Mononuclear cell (primary cell): ENCODE measurements around the gene LIN7A. TPM values are rescaled to one million over a fixed set of nuclear protein-coding genes. Genes with fewer than 3 reads are reported as not detected.

Source experiments
- H3K27me3 ChIP-seq: 2 replicates; pipeline ENCODE4 v1.6.0; 2011; ENCODE audit warnings: low read length, control low read depth; ENCODE audit not compliant: insufficient read depth
- H3K4me1 ChIP-seq: 2 replicates; pipeline ENCODE4 v1.5.1; 2011; ENCODE audit warnings: mild to moderate bottlenecking, low read length, control low read depth; ENCODE audit not compliant: insufficient read depth
- H3K4me3 ChIP-seq: 2 replicates; pipeline ENCODE4 v1.5.1; 2011; ENCODE audit warnings: mild to moderate bottlenecking, low read length, moderate library complexity
- H3K9me3 ChIP-seq: 2 replicates; pipeline ENCODE4 v1.5.1; 2011; ENCODE audit warnings: low read depth, mild to moderate bottlenecking, control low read depth, low read length
- total RNA-seq: library from RNA; depleted of rRNA; stranded (reverse); fragments of >200 nt; gene quantifications from one replicate; pipeline ENCODE4 v1.2.3, GENCODE V29; 2012

LIN7A gene
- total RNA-seq, 1 donor = 6.1 TPM

DNA sequence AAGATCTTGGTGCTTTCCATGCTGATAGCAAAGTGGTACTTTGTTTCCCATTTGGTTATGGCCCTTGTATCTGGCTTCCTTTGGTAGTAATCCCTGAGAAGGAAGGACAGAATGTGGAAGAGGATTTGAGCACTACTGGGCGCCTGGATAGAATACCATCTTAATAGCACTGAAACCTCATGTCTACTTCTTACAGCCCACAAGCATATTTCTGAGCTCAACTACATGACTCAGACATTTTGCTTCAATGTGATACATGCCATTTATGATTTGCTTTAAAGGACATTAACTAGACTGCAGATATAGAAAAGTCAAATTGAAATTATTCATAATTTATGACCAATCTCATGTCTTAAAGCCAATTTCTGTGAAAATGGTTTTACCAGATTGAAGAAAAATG lies 80.4 kb downstream of the LIN7A start:
- Histone ChIP-seq H3K4me3 (no peak overlapping the region), H3K27me3 (no peaks in the 10 kb centered on the region), H3K9me3 (no peaks in the 10 kb centered on the region), H3K4me1 (no peaks in the 10 kb centered on the region)

DNA sequence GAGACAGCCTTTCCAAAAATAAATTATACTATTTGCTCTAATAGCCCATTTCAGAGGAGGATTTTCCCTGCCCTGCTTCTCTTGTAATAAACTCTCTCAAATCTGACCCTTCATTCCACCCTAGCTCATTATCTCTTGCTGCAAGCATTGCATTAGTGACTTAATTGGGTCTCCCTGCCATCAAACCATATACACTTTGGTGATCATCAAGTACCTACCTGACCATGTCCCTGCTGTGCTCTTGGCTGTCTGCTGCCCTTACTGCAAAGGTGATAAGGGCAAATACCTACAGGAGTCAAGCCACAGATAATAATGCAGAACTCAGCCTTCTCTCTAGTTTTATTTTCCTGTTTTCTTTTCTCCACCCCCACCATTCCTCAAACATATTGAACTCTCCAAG lies 88.4 kb downstream of the LIN7A start:
- no peaks in the 10 kb centered on the region for H3K9me3 ChIP-seq
- H3K27me3 ChIP-seq = no peaks in the 10 kb centered on the region
- no peak overlapping the region for H3K4me3 ChIP-seq
- H3K4me1 ChIP-seq = no peaks in the 10 kb centered on the region

DNA sequence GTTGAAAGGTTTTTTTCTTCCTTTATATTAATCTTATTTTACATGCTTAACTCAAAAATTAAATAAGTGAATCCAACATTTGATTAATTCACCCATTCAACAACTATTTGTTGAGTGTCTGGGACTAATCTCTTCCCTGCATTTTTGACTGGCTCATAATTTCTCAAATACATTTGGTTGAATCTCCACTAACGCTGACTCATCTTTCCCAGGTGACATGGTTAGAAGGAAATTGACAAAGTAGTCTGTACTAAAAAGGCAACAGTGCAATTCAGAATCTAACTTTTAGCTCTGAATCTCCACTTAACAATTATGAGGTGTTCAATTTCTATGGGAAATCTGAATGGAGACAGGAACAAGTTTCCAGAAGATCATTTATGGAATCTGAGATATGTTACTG lies 88.9 kb downstream of the LIN7A start:
- Histone ChIP-seq H3K27me3 (no peaks in the 10 kb centered on the region), H3K4me3 (no peak overlapping the region), H3K9me3 (no peaks in the 10 kb centered on the region), H3K4me1 (no peaks in the 10 kb centered on the region)

DNA sequence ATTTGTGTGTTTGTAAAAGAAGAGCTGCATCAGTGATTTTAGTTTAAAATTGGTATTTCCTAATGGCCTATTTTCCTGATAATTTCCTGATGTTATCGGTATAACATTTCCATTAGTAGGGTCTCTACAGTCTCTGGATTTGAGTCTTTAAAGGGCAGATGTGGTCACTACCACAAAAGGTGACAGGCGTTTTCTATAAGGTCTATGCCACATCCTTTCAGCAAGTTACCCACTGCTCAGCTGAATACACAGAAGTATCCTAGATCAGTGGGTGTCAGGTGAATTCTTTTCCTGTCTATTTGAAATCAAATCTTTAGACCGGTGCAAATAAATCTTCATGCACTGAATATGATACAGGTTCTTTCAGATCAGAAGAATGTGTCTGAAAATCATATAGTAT lies 90.2 kb downstream of the LIN7A start:
- Histone ChIP-seq H3K9me3 (no peaks in the 10 kb centered on the region), H3K4me3 (no peak overlapping the region), H3K4me1 (no peaks in the 10 kb centered on the region), H3K27me3 (no peaks in the 10 kb centered on the region)

DNA sequence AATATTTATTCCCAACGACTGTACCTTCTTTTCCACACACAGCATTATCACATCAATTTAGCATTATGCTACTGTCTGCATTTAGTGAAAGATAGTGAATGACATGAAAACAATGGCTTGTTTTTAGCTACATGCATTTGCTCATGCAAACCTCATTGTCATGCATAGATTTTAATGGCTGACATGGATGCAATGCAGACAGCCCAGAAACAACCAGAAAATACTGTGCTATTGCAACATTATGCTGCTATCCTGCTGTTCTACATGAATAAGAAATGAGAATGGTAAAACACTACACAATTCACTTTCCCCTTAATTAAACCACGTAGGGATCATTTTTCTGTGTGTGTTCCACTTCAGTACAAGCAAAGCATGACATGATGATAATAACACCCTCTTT lies 90.8 kb downstream of the LIN7A start:
- H3K4me1 ChIP-seq = no peaks in the 10 kb centered on the region
- no peak overlapping the region for H3K4me3 ChIP-seq
- no peaks in the 10 kb centered on the region for H3K9me3 ChIP-seq
- no peaks in the 10 kb centered on the region for H3K27me3 ChIP-seq

DNA sequence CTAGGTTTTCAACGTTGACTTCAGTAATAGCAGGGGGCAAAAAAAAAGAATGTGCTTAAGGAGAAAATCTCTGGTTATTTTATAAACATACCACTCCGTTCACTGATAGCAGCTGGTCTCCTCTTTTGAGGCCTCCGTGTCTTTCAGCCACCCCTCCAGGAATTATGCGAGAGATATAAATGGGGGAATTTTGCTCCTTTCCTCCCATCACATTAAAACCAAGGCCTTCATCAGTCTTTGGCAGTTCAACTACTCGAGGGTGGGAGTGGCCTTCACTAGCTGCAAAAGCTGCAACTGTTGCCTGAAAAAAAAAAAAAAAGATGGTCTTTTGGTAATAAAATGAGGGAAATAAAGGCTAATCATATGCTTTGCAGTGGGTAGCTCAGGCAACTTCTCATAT lies 92.1 kb downstream of the LIN7A start:
- H3K27me3 ChIP-seq = no peaks in the 10 kb centered on the region
- H3K4me1 ChIP-seq = no peaks in the 10 kb centered on the region
- H3K9me3 ChIP-seq = no peaks in the 10 kb centered on the region
- no peak overlapping the region for H3K4me3 ChIP-seq

DNA sequence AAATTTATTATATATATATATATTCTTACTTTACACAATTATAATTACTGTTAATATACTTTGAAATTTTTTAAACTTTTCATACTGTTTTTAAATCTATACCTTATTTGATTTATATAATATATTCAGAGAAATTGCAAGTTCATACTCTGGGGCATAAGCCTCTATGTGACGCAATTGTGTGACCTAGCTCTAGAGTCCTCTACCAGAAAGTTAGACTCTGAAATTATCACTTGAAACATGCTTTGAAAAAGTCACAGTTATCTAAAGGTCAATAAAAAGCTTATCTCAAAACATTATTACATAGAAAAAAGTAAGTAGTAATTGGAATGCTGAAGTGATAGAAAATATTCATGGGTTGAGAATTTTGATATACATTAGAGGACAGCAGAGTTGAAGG lies 93.8 kb downstream of the LIN7A start:
- no peak overlapping the region for H3K4me3 ChIP-seq
- no peaks in the 10 kb centered on the region for H3K9me3 ChIP-seq
- H3K4me1 ChIP-seq = no peaks in the 10 kb centered on the region
- no peaks in the 10 kb centered on the region for H3K27me3 ChIP-seq

DNA sequence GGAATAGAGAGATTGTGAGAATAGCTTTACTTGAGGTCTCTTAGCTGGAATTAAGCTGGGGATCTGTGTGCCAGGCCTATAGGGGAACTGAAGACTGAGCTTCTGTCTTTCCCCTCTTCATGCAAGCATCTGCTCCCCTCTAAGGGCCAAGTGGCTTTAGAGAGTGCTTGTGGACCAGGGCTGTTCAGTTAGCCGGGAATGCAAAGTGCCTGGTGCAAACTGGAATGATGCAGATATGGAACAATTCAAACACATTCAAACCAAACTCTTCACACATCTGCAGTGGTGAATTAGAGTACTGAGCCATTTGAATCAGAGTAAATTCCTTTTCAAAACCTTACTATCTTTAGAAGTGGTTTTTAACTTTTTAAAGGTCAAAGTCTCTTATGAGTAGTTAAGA lies 99.0 kb downstream of the LIN7A start:
- no peak overlapping the region for H3K4me3 ChIP-seq
- no peaks in the 10 kb centered on the region for H3K4me1 ChIP-seq
- H3K27me3 ChIP-seq = no peaks in the 10 kb centered on the region
- no peaks in the 10 kb centered on the region for H3K9me3 ChIP-seq

DNA sequence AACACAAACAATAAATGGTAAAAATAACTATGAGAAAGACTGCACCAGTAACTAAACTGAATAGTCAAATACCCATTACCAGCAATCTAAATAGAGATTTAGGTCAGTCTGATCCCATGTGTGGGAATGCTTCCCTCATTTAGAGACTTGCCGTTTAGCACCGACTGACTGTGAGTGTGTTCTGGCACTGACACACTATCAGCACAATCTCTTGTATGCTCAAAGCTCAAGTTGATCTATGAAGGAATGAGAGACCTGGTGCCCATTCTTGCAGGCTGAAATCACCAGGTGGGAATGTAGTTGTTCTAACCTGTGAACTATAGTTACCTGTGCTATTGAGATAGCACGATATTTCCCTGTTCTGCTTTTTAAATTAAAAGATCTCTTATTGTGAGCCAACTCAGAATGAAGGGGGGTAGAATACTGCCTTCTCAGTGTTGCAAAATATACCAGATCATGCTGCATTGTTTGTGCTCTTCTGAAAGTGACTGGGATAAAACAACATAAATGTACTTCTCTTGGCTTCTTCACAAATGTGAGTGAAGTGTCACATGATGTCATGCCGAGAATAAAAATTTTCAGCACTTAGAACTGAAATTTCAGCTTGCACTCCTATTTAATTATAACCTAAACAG lies 99.6 kb downstream of the LIN7A start:
- Histone ChIP-seq H3K4me1 (no peaks in the 10 kb centered on the region), H3K4me3 (no peak overlapping the region), H3K9me3 (no peaks in the 10 kb centered on the region), H3K27me3 (no peaks in the 10 kb centered on the region)

DNA sequence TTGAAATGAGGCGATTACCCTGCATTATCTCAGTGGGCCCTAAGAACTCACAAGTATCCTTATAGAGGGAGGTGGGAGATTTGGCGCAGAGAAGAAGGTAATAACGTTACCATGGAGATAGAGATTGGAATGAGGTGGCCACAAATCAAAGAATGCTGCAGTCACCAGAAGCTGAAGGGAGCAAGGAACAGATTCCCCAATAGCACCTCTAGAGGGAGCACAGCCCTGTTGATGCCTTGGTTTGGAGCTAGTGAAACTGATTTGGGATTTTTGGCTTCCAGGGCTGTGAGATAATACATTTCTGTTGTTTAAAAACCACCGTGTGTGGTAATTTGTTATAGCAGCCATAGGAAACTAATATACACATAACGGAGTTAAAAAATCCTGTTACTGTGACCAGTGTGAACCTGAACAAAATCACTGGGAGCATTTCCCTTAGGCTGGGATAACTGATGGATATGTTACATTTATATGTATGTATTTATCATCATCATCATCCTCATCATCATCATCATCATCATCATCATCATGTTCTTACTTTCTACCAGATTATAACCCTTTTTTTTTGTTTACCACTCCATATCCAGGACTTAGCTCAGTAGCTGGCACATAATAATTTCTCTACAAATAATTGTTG lies 100.3 kb downstream of the LIN7A start:
- Histone ChIP-seq H3K9me3 (no peaks in the 10 kb centered on the region), H3K4me3 (no peak overlapping the region), H3K4me1 (no peaks in the 10 kb centered on the region), H3K27me3 (no peaks in the 10 kb centered on the region)

DNA sequence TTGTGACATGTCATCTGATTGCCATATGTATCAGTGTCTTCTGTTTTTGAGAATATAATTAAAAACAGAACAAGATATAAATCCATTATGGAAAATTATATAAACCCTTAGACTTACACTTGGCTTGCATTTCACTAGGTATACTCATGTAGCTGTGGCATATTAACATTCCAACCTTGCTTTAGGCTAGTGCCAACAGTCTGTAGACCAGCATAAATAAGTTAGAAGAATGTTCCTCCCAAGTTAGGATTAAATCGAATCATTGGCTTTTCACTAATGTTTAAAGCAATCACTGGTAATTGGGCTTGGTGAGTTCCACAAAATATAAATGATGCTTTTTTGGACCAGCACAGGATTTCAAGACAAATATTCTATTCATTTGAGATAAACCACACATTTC lies 103.0 kb downstream of the LIN7A start:
- Histone ChIP-seq H3K27me3 (no peaks in the 10 kb centered on the region), H3K4me1 (no peaks in the 10 kb centered on the region), H3K9me3 (no peaks in the 10 kb centered on the region), H3K4me3 (no peak overlapping the region)

DNA sequence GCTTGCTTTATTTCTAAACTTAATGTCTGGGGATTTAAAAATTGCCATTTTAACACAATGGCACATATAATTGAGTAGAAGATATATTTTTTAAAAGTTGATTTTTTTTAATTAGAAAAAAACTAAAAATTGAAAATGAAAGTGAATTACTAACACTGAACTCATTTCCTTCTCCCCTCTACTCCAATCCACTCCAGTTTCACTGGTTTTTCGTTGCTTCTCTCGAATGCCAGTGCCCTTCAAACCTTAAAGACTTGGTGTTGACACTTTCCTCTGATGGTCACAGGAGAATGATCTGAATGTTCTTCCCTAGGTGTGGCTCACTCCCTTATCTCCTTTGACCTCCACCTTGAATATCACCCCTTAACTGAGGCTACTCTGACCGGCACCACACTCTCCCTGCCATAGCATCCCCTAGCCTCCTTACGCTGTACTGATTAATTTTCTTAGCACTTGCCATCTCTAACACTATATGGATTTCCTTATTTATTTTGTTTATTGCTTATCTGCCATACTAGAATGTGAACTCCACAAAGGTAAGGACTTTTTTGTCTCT lies 107.1 kb downstream of the LIN7A start:
- H3K27me3 ChIP-seq = no peaks in the 10 kb centered on the region
- H3K4me3 ChIP-seq = no peak overlapping the region
- no peaks in the 10 kb centered on the region for H3K9me3 ChIP-seq
- H3K4me1 ChIP-seq = no peaks in the 10 kb centered on the region

DNA sequence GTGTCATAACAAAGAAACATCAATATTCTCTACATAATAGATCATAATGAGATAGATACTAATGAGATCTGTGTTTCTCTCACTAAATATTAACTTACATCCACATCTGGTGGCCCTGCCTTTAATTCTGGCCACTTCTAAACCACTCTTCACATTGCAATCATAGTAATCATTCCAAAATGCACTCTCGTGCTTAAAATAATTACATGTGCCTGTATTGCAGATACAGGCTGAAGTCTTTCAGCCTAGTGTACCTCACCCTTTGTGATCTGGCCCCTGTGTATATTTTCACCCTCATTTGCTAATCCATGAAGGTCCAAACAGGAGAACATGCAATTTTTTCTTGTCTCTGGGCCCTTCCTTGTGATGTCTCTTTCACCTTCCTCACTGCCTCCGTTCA lies 108.0 kb downstream of the LIN7A start:
- Histone ChIP-seq H3K4me1 (no peaks in the 10 kb centered on the region), H3K27me3 (no peaks in the 10 kb centered on the region), H3K4me3 (no peak overlapping the region), H3K9me3 (no peaks in the 10 kb centered on the region)

DNA sequence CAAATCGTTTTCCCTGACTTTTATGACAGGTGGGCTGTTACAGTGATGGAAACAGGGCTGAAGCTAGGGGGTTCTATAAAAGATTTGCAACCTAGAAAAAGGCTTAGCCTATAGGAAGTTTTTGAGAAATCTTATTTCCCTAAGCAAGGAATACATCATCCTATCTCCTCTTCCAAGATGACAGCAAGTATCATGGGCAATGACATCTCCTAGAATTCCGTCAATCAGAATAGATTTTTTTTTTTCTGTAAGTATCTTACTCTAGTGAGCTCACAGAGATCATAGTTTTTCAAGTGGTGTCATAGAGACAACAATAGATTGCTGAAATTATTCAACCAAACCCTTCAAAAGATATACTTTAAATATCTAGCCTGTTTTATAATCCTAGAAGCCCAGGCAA lies 112.2 kb downstream of the LIN7A start:
- H3K9me3 ChIP-seq = no peaks in the 10 kb centered on the region
- H3K4me3 ChIP-seq = no peak overlapping the region
- H3K4me1 ChIP-seq = no peaks in the 10 kb centered on the region
- H3K27me3 ChIP-seq = no peaks in the 10 kb centered on the region

DNA sequence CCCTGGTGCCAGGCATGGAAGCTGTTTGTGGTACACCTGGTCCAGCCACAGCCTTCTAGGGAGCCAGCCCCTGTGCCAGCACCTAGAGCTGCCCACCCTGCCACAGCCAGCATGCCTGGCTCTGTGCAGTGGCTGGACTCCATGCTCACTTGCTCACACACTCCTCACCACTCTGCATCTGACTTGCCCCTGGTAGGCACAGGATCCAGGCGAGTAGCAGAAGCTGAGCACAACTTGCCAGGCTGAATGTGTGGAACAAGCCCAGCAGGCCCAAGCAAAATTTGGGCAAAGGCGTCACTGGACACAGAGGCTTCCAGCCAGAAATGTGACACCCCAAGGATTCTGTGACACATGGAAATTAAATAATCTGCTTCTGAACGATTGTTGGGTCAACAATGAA lies 114.3 kb downstream of the LIN7A start:
- Histone ChIP-seq H3K4me1 (no peaks in the 10 kb centered on the region), H3K27me3 (no peaks in the 10 kb centered on the region), H3K4me3 (no peak overlapping the region), H3K9me3 (no peaks in the 10 kb centered on the region)

DNA sequence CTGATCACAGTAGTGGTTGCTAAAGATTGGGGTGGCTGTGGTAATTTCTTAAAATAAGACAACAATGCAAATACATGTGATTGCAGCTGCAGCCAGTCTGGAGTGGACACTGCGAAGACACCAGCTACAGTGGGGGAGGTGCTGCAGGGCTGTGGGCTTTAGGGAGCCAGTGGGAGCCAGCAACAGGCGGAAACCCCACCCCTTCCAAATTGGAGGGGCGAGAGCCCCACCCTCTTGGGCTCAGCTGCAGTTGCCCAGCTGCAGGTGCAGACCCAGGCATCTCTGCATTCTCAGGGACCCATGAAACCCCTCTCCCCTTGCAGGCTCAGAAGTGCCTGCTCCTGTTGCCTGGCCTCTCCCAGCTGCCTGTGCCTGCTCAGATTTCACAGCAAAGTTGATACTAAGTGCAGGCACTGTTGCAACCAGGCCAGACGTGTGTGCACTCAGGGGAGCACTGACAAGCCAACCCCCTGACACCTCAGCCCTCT lies 116.2 kb downstream of the LIN7A start:
- Histone ChIP-seq H3K4me1 (no peaks in the 10 kb centered on the region), H3K9me3 (no peaks in the 10 kb centered on the region), H3K4me3 (no peak overlapping the region), H3K27me3 (no peaks in the 10 kb centered on the region)
